ENCODE results near the gene GRM1.

DNA sequence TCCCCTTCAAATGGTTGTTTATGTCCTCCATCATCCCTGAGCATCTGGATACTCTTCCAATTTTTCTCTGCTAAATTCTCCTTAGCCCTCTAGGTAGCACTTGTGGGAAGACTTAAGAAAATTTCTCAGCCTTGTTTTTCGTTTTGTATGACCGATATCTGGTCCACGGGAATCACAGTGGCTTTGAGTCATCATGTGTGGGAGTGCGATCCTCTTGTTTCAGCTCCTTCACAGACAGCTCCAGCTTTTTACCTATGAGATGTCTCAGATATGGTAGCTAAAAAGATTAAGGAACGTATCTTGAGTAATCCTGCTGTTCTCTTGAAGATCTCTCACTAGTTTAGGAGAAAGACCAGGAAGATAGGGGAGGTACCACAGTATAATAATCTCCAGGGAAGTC lies 196.1 kb downstream of the GRM1 start:
- no peak for TF ChIP-seq KLF1 (tag by site-specific recombination; IDR thresholded peaks at IDR 0.05)
- no peak for TF ChIP-seq CTCF (tag by site-specific recombination; IDR thresholded peaks at IDR 0.05)
- no peak for TF ChIP-seq ZNF768 (tag by site-specific recombination; IDR thresholded peaks at IDR 0.05)
- TF ChIP-seq ZNF324 (tag by site-specific recombination; IDR thresholded peaks at IDR 0.05) = no peak
- no peak for TF ChIP-seq YY1 (tag by site-specific recombination; IDR thresholded peaks at IDR 0.05)

All from HEK293 (cell line).